Choroid plexus epithelial cell (primary cell): Measurements from ENCODE around the gene TAS1R3.

Experiments used
- DNase-seq: peaks from one replicate; pipeline ENCODE4 v3.0.0-alpha.2; 2010; ENCODE audit warnings: low read depth
- H3K4me3 ChIP-seq: 2 replicates; pipeline ENCODE4 v1.5.1; 2011; ENCODE audit warnings: low read depth, mild to moderate bottlenecking, control low read depth, low read length, moderate library complexity
- CTCF ChIP-seq: conservative IDR thresholded peaks from 2 replicates; pipeline ENCODE4 v1.5.1; 2011; ENCODE audit warnings: low read depth, mild to moderate bottlenecking, control low read depth, inconsistent platforms, low read length, moderate library complexity

The TAS1R3 gene

GRCh38 chr1:1292442-1292779 is 38.7 kb upstream of the TAS1R3 start:
- no peak for TF ChIP-seq CTCF
- no peak for DNase-seq
- H3K4me3 ChIP-seq, result no peak overlapping the region

DNA sequence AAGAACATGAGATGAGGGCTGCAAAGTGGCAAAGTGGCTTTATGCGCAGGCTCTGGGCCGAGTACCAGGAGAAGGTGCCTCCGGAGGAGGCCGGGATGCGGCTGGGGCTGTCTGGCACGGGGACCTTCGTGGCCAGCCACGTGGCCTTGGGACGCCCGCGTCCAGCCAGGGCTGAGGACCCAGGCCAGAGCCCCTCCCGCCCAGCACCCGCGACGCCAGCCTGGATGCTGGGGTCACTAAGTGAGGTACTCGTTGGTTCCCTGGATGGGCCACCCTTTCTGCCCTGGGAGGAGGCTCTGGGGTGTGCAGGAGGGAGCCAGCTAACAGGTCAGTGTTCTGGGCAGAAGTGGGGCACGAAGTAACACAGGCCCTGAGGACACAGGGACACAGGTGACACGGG is 38.2 kb upstream of the TAS1R3 start:
- no peak for DNase-seq
- no peak for TF ChIP-seq CTCF
- H3K4me3 ChIP-seq, result no peak overlapping the region

DNA sequence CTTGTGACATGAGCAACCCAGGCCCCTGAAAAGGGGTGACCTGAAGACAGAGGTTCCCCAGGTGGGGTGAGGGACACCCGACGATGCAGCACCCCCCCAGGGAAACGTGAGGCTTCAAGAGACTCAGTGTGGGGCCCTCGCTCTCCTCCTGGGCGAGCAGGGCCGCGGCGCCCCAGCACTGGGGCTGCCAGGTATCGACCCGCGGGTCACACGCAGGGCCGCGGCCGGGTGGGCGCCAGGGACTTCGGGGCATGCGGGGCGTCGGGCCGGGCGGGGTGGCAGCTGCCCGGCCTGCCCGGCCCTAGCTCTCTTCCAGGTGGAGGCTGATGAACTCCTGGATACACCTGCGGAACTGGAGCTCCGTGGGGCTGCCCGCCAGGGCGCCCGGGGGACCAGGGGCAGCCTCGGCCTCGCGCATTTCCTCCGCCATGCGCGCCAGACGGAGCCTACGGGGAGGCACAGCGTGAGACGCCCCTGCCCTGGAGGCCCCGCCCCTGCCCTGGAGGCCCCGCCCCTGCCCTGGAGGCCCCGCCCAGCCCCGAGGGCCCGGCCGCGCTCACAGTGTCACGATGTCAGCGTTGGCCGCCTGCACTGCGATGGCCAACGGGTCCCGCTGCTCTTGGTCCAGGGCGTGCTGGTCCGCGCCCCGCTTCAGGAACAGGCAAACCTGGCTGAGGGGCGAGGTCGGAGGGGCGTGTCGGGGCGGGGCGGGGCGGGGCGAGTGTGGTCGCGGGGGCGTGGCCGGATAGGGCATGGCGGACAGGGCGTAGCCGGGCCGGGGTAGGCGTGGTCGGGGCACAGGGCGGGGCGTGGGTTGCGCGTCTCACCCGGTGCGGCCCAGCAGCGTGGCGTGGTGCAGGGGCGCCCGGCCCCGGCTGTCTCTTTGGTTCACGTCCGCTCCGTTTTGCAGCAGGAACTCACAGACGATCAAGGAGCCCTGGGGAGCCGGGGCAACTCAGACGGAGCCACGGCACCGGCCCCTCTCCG is 37.5 kb upstream of the TAS1R3 start:
- no peak for DNase-seq
- no peak overlapping the region for H3K4me3 ChIP-seq
- TF ChIP-seq CTCF, result no peak

DNA sequence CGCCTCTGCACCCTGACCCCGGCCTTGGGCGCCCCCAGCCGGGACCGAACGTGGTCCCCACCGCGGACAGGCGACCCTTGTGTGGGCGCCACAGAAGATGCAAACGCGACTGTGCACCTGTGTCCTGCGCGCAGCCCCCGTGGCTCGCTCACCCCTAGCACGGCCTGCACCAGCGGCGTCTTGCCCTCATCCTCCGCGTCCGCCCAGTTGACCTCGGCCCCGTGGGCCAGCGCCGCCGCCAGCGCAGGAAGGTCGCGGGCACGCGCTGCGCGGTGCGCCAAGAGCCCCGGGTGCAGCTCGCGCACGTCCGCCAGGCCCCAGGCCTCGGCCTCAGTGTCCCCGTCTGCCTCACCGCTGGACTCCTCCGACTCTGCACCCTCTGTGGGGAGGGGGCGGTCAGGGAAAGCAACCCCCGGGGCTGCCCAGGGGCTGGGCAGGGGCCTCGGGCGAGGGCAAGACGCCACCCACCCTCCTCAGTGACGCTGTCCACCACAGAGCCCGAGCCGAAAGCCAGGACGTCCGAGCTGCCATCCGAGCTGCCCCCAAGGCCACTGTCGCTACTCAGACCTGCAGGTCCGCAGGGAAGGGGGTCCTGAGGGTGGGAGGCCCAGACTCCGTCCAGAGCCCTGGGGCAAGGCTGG is 36.7 kb upstream of the TAS1R3 start:
- TF ChIP-seq CTCF, result no peak
- no peak for DNase-seq
- H3K4me3 ChIP-seq, result no peak overlapping the region

DNA sequence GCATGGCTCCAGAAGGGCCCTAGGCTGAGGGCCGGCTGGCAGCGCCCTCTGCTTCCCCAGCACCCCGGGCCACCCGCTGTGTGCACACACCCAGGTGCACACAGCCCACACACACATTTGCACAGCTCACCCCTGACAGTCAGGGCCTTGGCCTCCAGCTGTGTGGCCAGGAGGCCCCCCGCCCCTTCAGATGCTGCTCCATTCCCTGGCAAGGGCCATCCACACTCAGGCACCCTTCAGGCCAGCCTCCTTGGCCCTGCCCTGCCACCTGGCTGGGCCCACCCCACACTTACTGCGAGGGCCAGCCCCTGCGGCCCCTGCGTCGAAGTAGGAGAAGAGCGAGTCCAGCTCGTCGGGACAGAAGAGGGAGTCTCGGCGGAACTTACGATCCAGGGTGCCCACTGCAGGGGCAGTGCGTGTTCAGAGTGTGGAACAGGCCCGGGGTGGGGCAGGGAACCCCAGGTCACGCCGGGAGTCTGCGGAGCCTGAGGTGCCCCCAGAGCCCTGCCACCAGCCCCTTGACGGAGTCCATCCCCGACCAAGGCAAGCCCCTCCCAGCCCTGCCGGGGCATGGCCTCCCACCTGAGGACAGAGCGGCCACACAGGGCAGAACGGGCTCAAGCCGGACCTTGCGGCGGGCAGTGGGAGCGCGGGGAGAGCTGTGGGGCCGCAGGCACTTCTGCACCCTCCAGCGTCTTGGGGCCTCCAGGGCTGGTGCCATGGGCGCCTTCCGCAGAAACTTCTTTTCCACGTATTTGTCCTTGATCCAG is 35.7 kb upstream of the TAS1R3 start:
- H3K4me3 ChIP-seq, result no peak overlapping the region
- no peak for TF ChIP-seq CTCF
- no peak for DNase-seq

- no peak overlapping the region for H3K4me3 ChIP-seq
- no peak for DNase-seq
- no peak for TF ChIP-seq CTCF
Observed at GRCh38 chr1:1296070-1297061, 34.7 kb upstream of the TAS1R3 start.
